H1 (cell line): Measurements from ENCODE around the gene CTTNBP2NL.

Experiments
- ATF2 ChIP-seq: IDR thresholded peaks from 2 replicates; pipeline ENCODE4 v1.6.1; 2012; ENCODE audit warnings: low read length, inconsistent platforms
- CTCF ChIP-seq, 3 experiments: IDR thresholded peaks; 1 replicate in 2 of 3; 2 replicates in 1 of 3; pipeline versions ENCODE4 v1.5.1 to v1.6.1; 2011; ENCODE audit warnings: low read length in 3 of 3, mild to moderate bottlenecking in 3 of 3, inconsistent platforms in 2 of 3, low read depth in 1 of 3, moderate library complexity in 1 of 3; ENCODE audit not compliant: insufficient read depth in 1 of 3; ENCODE audit errors: control extremely low read depth in 1 of 3
- EP300 ChIP-seq, 2 experiments: IDR thresholded peaks; 1 replicate in 1 of 2; 2 replicates in 1 of 2; pipeline ENCODE4 v1.6.1; 2011 to 2012; ENCODE audit warnings: low read depth in 2 of 2, low read length in 2 of 2, mild to moderate bottlenecking in 2 of 2, borderline replicate concordance in 1 of 2, inconsistent platforms in 1 of 2, moderate library complexity in 1 of 2
- EZH2 ChIP-seq: fragments of 200-600 bp; sonication (generic); IDR thresholded peaks from 2 replicates; pipeline ENCODE4 v1.7.1; 2012; ENCODE audit warnings: low read depth, mild to moderate bottlenecking, moderate library complexity, low read length, inconsistent platforms; ENCODE audit not compliant: severe bottlenecking
- JUN ChIP-seq: IDR thresholded peaks from 2 replicates; pipeline ENCODE4 v1.6.1; 2011; ENCODE audit warnings: low read depth, mild to moderate bottlenecking, improper control_type of control experiment, low read length
- POLR2A ChIP-seq, 2 experiments: IDR thresholded peaks; 1 replicate in 1 of 2; 2 replicates in 1 of 2; pipeline ENCODE4 v1.6.1; 2011; ENCODE audit warnings: low read depth in 2 of 2, low read length in 2 of 2, mild to moderate bottlenecking in 2 of 2; ENCODE audit errors: control extremely low read depth in 1 of 2
- POLR2AphosphoS5 ChIP-seq: IDR thresholded peaks from 2 replicates; pipeline ENCODE4 v1.6.1; 2011; ENCODE audit warnings: low read depth, low read length
- RFX5 ChIP-seq: IDR thresholded peaks from 2 replicates; pipeline ENCODE4 v1.6.1; 2011; ENCODE audit warnings: low read depth, low read length, improper control_type of control experiment, borderline replicate concordance
- RNF2 ChIP-seq: fragments of 200-900, 300-1000 bp; sonication (generic); IDR thresholded peaks from 2 replicates; pipeline ENCODE4 v1.7.1; 2016; ENCODE audit warnings: borderline replicate concordance, low read depth, mild to moderate bottlenecking, antibody characterized with exemption, low read length; ENCODE audit not compliant: poor library complexity, severe bottlenecking; ENCODE audit errors: missing control alignments
- YY1 ChIP-seq: IDR thresholded peaks from 2 replicates; pipeline ENCODE4 v1.6.1; 2011; ENCODE audit warnings: low read depth, mild to moderate bottlenecking, low read length

GRCh38 chr1:112359961-112360767 lies 35.9 kb upstream of the CTTNBP2NL start:
- TF ChIP-seq EP300 (IDR thresholded peaks at IDR 0.05; ENCODE audit: borderline replicate concordance in 1 of 2, low read depth in 2 of 2, low read length in 2 of 2), result no peak
- TF ChIP-seq POLR2AphosphoS5, result no peak
- TF ChIP-seq EZH2, result no peak
- no peak for TF ChIP-seq POLR2A (IDR thresholded peaks at IDR 0.05; ENCODE audit: control extremely low read depth in 1 of 2, low read depth in 2 of 2, low read length in 2 of 2)
- TF ChIP-seq CTCF (IDR thresholded peaks at IDR 0.05; ENCODE audit: control extremely low read depth in 1 of 3, insufficient read depth in 1 of 3, low read depth in 1 of 3, low read length in 3 of 3), result no peak
- TF ChIP-seq RNF2, result no peak
- no peak for TF ChIP-seq YY1
- no peak for TF ChIP-seq ATF2
- TF ChIP-seq RFX5, result no peak
- no peak for TF ChIP-seq JUN
